Neural crest cell (in vitro differentiated cells): ENCODE data around the gene PTK7. TPM values are rescaled to one million over a fixed set of nuclear protein-coding genes. Genes with fewer than 3 reads are reported as not detected.
A peak's percentile ranks its signal among the peaks of the same experiment; 100 is the strongest.

Experiments used
- DNase-seq: peaks from one replicate; pipeline ENCODE4 v3.0.0; 2021; ENCODE audit warnings: low read depth, mixed read lengths, low spot score
- H3K27ac Mint-ChIP-seq: one replicate; pipeline ENCODE4 v1.8.0; 2021; ENCODE audit warnings: mild to moderate bottlenecking, mixed read lengths; ENCODE audit not compliant: unreplicated experiment
- H3K27me3 Mint-ChIP-seq: 2 replicates; pipeline ENCODE4 v1.8.0; 2021; ENCODE audit warnings: low read depth, mild to moderate bottlenecking, mixed read lengths
- H3K36me3 Mint-ChIP-seq: 2 replicates; pipeline ENCODE4 v1.8.0; 2021; ENCODE audit warnings: low read depth, mild to moderate bottlenecking, mixed read lengths
- H3K4me1 Mint-ChIP-seq: 2 replicates; pipeline ENCODE4 v1.8.0; 2021; ENCODE audit warnings: mixed read lengths
- H3K4me3 Mint-ChIP-seq: one replicate; pipeline ENCODE4 v1.8.0; 2021; ENCODE audit warnings: mild to moderate bottlenecking, mixed read lengths
- H3K9me3 Mint-ChIP-seq: 2 replicates; pipeline ENCODE4 v1.8.0; 2021; ENCODE audit warnings: mixed read lengths
- total RNA-seq: library from RNA; stranded (reverse); gene quantifications from 2 replicates; pipeline ENCODE4 v1.2.1, GENCODE V29; 2021
- TF ChIP-seq, protein P1 (sequence below): fragments of 200-600 bp; sonication (generic); conservative IDR thresholded peaks from 2 replicates; pipeline ENCODE4 v1.5.0; 2021; ENCODE audit warnings: antibody characterized with exemption, mild to moderate bottlenecking

PTK7 gene
- total RNA-seq, 1 donor from 2014 or later = 106 TPM

DNA sequence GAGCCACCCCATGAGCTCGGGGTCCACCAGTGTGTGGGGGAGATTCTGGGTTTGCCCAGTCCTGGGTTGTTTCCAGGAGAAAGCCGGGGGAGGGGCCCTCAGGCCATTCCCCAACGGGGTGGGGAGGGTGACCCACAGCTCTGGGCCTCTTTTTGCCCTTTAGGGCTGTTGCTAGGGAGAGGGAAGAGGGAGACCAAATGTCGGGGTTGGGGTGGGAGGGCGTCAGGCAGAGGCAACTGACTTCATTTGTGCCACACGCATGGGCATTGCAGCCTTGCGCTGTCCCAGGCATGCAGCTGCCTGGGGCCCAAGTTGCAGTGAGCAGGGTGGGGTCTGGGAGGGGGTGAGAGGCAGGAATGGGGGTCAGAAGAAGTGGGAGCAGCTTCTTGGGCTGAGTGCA is 103.9 kb downstream of the PTK7 start:
- Mint-ChIP-seq H3K4me1 (peaks cover 26% of the 10 kb centered on the region), H3K4me3 (no peak overlapping the region), H3K27ac (no peak overlapping the region), H3K27me3 (no peaks in the 10 kb centered on the region), H3K9me3 (no peaks in the 10 kb centered on the region), H3K36me3 (peaks cover 5% of the 10 kb centered on the region)
- DNase-seq = no peak
- TF ChIP-seq, protein P1, sequence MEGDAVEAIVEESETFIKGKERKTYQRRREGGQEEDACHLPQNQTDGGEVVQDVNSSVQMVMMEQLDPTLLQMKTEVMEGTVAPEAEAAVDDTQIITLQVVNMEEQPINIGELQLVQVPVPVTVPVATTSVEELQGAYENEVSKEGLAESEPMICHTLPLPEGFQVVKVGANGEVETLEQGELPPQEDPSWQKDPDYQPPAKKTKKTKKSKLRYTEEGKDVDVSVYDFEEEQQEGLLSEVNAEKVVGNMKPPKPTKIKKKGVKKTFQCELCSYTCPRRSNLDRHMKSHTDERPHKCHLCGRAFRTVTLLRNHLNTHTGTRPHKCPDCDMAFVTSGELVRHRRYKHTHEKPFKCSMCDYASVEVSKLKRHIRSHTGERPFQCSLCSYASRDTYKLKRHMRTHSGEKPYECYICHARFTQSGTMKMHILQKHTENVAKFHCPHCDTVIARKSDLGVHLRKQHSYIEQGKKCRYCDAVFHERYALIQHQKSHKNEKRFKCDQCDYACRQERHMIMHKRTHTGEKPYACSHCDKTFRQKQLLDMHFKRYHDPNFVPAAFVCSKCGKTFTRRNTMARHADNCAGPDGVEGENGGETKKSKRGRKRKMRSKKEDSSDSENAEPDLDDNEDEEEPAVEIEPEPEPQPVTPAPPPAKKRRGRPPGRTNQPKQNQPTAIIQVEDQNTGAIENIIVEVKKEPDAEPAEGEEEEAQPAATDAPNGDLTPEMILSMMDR = no peak

- Mint-ChIP-seq H3K4me1 (peaks cover 28% of the 10 kb centered on the region), H3K27ac (peak overlapping the region; percentile 13), H3K4me3 (peak overlapping the region; percentile 90), H3K36me3 (peaks cover 8% of the 10 kb centered on the region), H3K9me3 (no peaks in the 10 kb centered on the region), H3K27me3 (no peaks in the 10 kb centered on the region)
- DNase-seq = no peak
- TF ChIP-seq, protein P1 = no peak
These were observed 104.9 kb downstream of the PTK7 start for GRCh38 chr6:43180985-43181384.

GRCh38 chr6:43181621-43181941 is 105.5 kb downstream of the PTK7 start:
- Mint-ChIP-seq H3K36me3 (peaks cover 13% of the 10 kb centered on the region), H3K27ac (peak overlapping the region; percentile 39), H3K4me1 (peaks cover 28% of the 10 kb centered on the region), H3K4me3 (peak overlapping the region; percentile 90), H3K27me3 (no peaks in the 10 kb centered on the region), H3K9me3 (no peaks in the 10 kb centered on the region)
- no peak for DNase-seq
- TF ChIP-seq, protein P1 = no peak

- H3K36me3 Mint-ChIP-seq = peaks cover 14% of the 10 kb centered on the region
- TF ChIP-seq, protein P1 = no peak
- H3K9me3 Mint-ChIP-seq = no peaks in the 10 kb centered on the region
- H3K4me1 Mint-ChIP-seq = peaks cover 28% of the 10 kb centered on the region
- peak; percentile 43 for DNase-seq
- H3K4me3 Mint-ChIP-seq = peak within 1 kb of the TSS; percentile 90
- H3K27me3 Mint-ChIP-seq = no peaks in the 10 kb centered on the region
- peak within 1 kb of the TSS; percentile 81 for H3K27ac Mint-ChIP-seq
These were observed 106.1 kb downstream of the PTK7 start, which contains the start of gene CUL9 for GRCh38 chr6:43181942-43182860. Gene CUL9 (plus strand): TSS chr6:43182196. CDS start chr6:43184311, 2,115 bp downstream.

DNA sequence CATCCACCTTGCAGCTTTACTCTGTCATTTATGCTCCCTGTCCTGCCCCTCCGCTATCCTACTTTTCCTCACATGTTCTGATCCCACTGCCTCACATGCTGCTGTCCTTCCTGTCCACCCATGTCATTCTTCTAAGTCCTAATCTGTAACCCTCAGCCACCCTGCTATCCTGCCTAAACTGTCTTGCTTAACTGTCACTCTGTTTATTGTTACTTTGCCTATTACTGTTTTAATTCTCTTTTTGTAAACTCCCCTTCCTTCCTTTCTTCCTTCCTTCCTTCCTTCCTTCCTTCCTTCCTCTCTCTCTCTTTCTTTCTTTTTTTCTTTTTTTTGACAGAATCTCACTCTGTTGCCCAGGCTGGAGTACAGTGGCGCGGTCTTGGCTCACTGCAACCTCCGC is 107.3 kb downstream of the PTK7 start:
- H3K4me1 Mint-ChIP-seq = peaks cover 28% of the 10 kb centered on the region
- peaks cover 12% of the 10 kb centered on the region for H3K36me3 Mint-ChIP-seq
- peak overlapping the region; percentile 90 for H3K4me3 Mint-ChIP-seq
- H3K27me3 Mint-ChIP-seq = no peaks in the 10 kb centered on the region
- no peak for DNase-seq
- TF ChIP-seq, protein P1 = no peak
- H3K27ac Mint-ChIP-seq = no peak overlapping the region
- no peaks in the 10 kb centered on the region for H3K9me3 Mint-ChIP-seq
